DND-41 (cell line): ENCODE results near the gene PEX7.

Experiments
- EZH2 ChIP-seq: IDR thresholded peaks from 3 replicates; pipeline ENCODE4 v1.6.1; 2012; ENCODE audit warnings: borderline replicate concordance, low read depth, mild to moderate bottlenecking, moderate library complexity, low read length, inconsistent platforms; ENCODE audit not compliant: severe bottlenecking
- TF ChIP-seq, protein P1 (sequence below): IDR thresholded peaks from 2 replicates; pipeline ENCODE4 v1.5.1; 2012; ENCODE audit warnings: borderline replicate concordance, low read length, moderate library complexity, mild to moderate bottlenecking; ENCODE audit not compliant: poor library complexity, severe bottlenecking; ENCODE audit errors: extremely low read depth

DNA sequence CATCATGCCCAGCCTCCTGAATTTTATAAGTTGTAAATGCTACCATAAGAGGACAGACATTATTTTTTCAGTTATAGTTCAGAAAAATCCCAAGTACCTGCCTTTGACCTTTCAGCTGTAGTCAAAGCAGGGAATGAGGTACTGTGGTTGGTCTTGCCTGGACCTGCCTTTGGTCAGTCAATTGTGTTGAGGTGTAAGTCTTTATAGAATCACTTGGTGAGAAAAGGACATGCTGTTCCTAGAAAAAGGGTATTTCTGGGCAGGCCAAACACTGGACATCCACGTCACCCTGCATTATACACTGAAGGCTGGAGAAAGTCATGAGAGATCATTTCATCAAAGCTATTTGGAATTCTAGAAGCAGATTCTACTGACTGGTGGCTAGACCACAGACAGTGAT lies 40.3 kb downstream of the PEX7 start:
- no peak for TF ChIP-seq EZH2
- TF ChIP-seq, protein P1, sequence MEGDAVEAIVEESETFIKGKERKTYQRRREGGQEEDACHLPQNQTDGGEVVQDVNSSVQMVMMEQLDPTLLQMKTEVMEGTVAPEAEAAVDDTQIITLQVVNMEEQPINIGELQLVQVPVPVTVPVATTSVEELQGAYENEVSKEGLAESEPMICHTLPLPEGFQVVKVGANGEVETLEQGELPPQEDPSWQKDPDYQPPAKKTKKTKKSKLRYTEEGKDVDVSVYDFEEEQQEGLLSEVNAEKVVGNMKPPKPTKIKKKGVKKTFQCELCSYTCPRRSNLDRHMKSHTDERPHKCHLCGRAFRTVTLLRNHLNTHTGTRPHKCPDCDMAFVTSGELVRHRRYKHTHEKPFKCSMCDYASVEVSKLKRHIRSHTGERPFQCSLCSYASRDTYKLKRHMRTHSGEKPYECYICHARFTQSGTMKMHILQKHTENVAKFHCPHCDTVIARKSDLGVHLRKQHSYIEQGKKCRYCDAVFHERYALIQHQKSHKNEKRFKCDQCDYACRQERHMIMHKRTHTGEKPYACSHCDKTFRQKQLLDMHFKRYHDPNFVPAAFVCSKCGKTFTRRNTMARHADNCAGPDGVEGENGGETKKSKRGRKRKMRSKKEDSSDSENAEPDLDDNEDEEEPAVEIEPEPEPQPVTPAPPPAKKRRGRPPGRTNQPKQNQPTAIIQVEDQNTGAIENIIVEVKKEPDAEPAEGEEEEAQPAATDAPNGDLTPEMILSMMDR = no peak
